GM04504 (cell line): ENCODE measurements around the gene GPR21.

Source experiments
- DNase-seq: peaks from one replicate; pipeline ENCODE4 v3.0.0-alpha.2; 2012; ENCODE audit warnings: low read depth

The GPR21 gene

GRCh38 chr9:123033352-123033751 lies at the start of gene GPR21:
Gene GPR21, plus strand, starts transcription at chr9:123033667. Its CDS starts 900 bp downstream, at chr9:123034567.
- DNase-seq = no peak

- no peak for DNase-seq
Observed at GRCh38 chr9:122986010-122986409, 47.5 kb upstream of the GPR21 start.

- no peak for DNase-seq
Observed at GRCh38 chr9:122988141-122988540, 45.3 kb upstream of the GPR21 start.

- no peak for DNase-seq
Observed at GRCh38 chr9:122988920-122989621, 44.4 kb upstream of the GPR21 start.

GRCh38 chr9:122991370-122991830 lies 42.1 kb upstream of the GPR21 start:
- peak; percentile 75 for DNase-seq

- no peak for DNase-seq
Observed at GRCh38 chr9:122996586-122996985, 36.9 kb upstream of the GPR21 start.

GRCh38 chr9:122998448-122998847 lies 35.0 kb upstream of the GPR21 start:
- DNase-seq = no peak

- no peak for DNase-seq
Observed at GRCh38 chr9:123000371-123001068, 32.9 kb upstream of the GPR21 start.

GRCh38 chr9:123002754-123003153 lies 30.7 kb upstream of the GPR21 start:
- no peak for DNase-seq

- no peak for DNase-seq
Observed at GRCh38 chr9:123003466-123003865, 30.0 kb upstream of the GPR21 start.

- no peak for DNase-seq
Observed at GRCh38 chr9:123005964-123006363, 27.5 kb upstream of the GPR21 start.

GRCh38 chr9:123007269-123007668 lies 26.2 kb upstream of the GPR21 start:
- DNase-seq = no peak

GRCh38 chr9:123008909-123009308 lies 24.6 kb upstream of the GPR21 start:
- DNase-seq = no peak

- DNase-seq = no peak
Observed at GRCh38 chr9:123011380-123011779, 22.1 kb upstream of the GPR21 start.

GRCh38 chr9:123011878-123012528 lies 21.5 kb upstream of the GPR21 start:
- no peak for DNase-seq

- no peak for DNase-seq
Observed at GRCh38 chr9:123016631-123017030, 16.8 kb upstream of the GPR21 start.

- no peak for DNase-seq
Observed at GRCh38 chr9:123020796-123021195, 12.7 kb upstream of the GPR21 start.

GRCh38 chr9:123026425-123026824 lies 7.0 kb upstream of the GPR21 start:
- DNase-seq = no peak

- no peak for DNase-seq
Observed at GRCh38 chr9:123027517-123027916, 6.0 kb upstream of the GPR21 start.

GRCh38 chr9:123028136-123028535 lies 5.3 kb upstream of the GPR21 start:
- DNase-seq = no peak

GRCh38 chr9:123028973-123029372 lies 4.5 kb upstream of the GPR21 start:
- no peak for DNase-seq

GRCh38 chr9:123031963-123032362 lies 1.5 kb upstream of the GPR21 start:
- DNase-seq = no peak
